ENCODE results near the gene PAFAH1B1.

The PAFAH1B1 gene

DNA sequence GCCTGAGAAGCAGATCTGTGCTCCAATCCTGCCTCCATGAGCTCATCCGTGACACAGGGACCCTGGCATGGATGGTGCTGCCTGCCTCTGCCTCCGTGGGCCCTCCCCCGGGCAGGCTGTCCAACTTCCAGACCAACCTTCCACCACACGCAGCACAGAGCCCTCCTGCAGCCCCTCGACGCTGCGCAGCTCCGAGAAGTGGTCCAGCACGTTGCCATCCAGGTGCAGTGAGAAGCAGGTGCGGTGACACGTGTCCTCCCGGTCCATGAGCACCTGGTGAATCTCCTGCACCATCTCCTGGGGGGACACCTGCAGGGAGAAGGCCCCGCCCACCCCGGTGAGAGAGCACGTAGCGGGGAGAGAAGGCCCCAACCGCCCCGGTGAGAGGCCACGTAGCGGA lies 109.7 kb downstream of the PAFAH1B1 start:
- in situ Hi-C loops (cut with MboI; ENCODE audit: low pct_unique_long_range_greater_than_20kb, low sequenced_read_pairs, unreplicated experiment) = no loop called here

DNA sequence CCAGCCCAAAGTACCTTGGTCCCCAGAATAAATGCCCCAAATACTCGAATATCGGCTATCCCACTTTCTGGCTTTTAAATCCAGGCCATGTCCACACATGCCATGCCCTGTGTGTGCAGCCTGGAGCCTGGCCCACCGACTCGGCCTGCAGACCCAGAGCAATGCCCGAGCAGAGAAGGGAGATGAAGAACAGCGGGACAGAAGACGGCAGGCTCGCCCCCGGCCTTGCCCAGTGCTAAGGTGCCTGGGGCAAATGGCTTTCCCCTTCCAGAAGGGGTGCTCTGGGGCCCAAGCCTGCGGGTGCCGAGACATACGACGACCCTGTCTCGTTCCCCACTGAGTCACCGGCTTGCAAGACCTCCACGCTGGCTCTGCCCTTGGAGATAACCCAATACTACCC lies 110.2 kb downstream of the PAFAH1B1 start:
- DNase-seq (ENCODE audit: low spot score) = peak; percentile 17
- TF ChIP-seq, protein P1, sequence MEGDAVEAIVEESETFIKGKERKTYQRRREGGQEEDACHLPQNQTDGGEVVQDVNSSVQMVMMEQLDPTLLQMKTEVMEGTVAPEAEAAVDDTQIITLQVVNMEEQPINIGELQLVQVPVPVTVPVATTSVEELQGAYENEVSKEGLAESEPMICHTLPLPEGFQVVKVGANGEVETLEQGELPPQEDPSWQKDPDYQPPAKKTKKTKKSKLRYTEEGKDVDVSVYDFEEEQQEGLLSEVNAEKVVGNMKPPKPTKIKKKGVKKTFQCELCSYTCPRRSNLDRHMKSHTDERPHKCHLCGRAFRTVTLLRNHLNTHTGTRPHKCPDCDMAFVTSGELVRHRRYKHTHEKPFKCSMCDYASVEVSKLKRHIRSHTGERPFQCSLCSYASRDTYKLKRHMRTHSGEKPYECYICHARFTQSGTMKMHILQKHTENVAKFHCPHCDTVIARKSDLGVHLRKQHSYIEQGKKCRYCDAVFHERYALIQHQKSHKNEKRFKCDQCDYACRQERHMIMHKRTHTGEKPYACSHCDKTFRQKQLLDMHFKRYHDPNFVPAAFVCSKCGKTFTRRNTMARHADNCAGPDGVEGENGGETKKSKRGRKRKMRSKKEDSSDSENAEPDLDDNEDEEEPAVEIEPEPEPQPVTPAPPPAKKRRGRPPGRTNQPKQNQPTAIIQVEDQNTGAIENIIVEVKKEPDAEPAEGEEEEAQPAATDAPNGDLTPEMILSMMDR (IDR thresholded peaks at IDR 0.05; ENCODE audit: extremely low read depth, insufficient read depth, missing control alignments) = no peak
- in situ Hi-C loops (cut with MboI; ENCODE audit: low pct_unique_long_range_greater_than_20kb, low sequenced_read_pairs, unreplicated experiment) = no loop called here

More for the DNA sequence above, 109.7 kb downstream of the PAFAH1B1 start:
- DNase-seq (ENCODE audit: low spot score) = peak; percentile 17
- TF ChIP-seq, protein P1 (IDR thresholded peaks at IDR 0.05; ENCODE audit: extremely low read depth, insufficient read depth, missing control alignments) = no peak

DNA sequence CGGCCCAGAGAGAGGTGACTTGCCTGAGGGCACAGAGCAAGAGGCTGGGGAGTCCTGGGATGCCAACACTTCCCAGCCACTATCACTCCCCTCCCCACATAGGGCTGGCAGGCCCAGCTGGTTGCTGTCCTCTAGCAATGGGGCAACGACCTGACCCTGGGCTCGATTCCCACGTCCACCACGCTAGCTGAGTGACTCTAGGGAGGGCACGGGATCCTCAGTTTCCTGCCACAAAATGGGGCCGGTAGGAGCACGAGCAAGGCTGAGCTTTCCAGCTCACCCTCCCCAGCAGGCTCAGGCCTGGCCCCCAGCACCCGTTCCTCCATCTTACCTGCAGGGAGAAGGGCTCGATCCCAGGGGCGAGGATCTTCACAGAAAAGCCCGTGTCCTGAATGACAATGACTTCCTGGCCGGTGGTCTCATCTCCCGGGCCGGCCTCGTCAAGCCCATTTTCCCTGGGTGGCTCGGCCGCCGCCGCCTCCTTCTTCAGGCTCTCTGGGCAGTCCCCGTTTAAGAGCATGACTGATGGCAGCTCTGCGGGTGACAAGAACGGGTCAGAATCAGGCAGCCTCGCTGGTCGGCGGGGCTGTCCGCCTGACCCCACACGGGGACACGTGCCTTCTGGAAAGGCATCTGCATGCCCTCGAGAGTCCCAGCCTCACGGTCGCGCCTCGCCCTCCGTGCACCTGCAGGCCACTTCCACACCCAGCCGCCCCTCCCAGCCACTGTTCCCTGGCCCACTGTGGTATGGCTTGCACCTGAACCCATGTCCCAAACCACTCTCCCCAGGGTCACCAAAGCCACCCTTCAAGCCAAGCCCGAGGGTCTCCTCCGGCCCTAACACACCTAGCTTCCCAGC lies 110.8 kb downstream of the PAFAH1B1 start:
- TF ChIP-seq, protein P1 (IDR thresholded peaks at IDR 0.05; ENCODE audit: extremely low read depth, insufficient read depth, missing control alignments) = no peak
- DNase-seq (ENCODE audit: low spot score) = no peak
- in situ Hi-C loops (cut with MboI; ENCODE audit: low pct_unique_long_range_greater_than_20kb, low sequenced_read_pairs, unreplicated experiment) = no loop called here

DNA sequence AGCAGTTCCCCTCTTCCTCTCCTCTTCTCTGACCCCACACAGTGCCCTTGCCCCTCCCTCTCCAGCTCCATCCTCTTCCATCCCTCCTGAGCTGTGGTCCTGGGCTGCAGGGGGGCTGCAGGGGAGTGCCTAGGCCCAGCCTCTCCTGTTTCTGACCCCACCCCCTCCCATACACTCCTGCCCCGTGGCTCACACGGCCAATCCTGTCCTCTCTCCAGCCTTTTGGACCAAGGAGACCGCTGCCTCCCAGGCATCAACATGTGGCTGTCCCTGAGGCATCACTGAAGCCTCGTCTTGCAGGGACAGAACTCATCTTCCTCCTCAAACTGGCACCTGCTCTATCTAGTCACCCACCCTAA lies 111.4 kb downstream of the PAFAH1B1 start:
- in situ Hi-C loops (cut with MboI; ENCODE audit: low pct_unique_long_range_greater_than_20kb, low sequenced_read_pairs, unreplicated experiment) = no loop called here
- TF ChIP-seq, protein P1 (IDR thresholded peaks at IDR 0.05; ENCODE audit: extremely low read depth, insufficient read depth, missing control alignments) = no peak
- DNase-seq (ENCODE audit: low spot score) = no peak

DNA sequence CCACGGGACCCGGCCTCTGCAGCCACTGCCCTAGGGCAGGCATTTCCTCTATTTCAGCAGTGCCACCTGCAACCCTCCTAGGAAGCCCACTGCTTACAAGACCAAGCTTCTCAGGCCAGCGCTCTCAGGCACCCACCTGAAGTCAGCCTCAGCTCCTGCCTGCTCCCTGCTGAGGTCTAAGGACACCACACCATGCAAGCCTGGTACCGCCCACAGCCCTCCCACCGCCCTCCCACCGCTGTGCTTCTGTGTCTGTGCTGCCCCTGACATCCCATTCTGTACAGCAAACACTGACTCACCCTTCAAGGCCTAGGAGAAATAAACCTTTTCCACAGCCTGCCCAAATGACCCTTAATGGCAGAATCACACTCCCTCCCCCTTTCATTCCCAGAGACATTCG lies 111.8 kb downstream of the PAFAH1B1 start:
- in situ Hi-C loops (cut with MboI; ENCODE audit: low pct_unique_long_range_greater_than_20kb, low sequenced_read_pairs, unreplicated experiment) = no loop called here
- no peak for DNase-seq (ENCODE audit: low spot score)
- TF ChIP-seq, protein P1 (IDR thresholded peaks at IDR 0.05; ENCODE audit: extremely low read depth, insufficient read depth, missing control alignments) = no peak

DNA sequence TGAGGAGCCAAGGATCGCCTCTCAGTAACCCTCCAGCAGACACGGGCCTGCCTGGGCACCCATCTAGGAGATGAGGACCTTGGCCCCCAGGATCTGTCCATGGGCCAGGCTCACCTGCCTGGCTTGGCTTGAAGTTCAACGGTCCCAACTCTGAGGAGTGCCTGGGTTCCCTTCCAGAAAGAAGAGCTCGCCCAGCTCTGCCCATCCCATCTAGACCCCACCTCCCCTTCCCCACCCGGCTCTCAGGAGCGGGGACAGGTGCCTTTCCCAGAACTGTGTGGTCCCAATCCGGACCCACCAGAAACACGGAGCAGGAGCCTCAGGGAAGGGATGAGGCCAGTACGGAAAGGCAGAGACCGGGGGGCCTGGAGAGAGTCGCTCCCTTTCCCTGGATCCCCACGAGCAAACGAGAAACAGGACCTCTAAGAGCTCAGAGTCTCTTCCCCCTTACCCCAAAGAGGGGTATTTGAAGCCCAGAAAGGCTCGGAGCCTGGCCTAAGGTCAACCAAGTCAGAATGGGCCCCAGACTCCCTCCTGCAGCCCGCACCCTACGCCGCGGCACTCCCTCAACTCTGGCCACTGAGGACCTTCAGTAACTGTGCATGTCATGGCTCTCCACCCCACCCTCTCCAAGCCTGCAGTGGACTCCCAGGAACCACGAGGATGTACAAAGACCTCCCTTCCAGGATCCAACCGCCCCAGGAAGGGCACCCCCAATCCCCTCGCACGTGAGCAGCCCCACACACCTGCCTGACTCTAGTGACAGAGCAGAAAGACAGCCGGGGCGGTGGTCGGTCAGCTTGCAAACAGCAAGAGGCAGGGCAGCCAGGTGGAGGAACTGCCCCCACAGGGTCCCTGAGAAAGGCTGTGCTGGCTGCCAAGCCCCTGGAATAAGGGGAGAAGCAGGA lies 112.7 kb downstream of the PAFAH1B1 start:
- TF ChIP-seq, protein P1 (IDR thresholded peaks at IDR 0.05; ENCODE audit: extremely low read depth, insufficient read depth, missing control alignments) = no peak
- in situ Hi-C loops (cut with MboI; ENCODE audit: low pct_unique_long_range_greater_than_20kb, low sequenced_read_pairs, unreplicated experiment) = no loop called here
- no peak for DNase-seq (ENCODE audit: low spot score)

All from GM13977 (cell line).